ENCODE results near the gene DHX58.

- TF ChIP-seq REST (IDR thresholded peaks at IDR 0.05; ENCODE audit: insufficient read depth in 1 of 2, low read depth in 2 of 2, low read length in 2 of 2) (no peak), TAF1 (IDR thresholded peaks at IDR 0.05; ENCODE audit: borderline replicate concordance, insufficient read depth, low read length) (no peak)
These were observed 11.7 kb upstream of the DHX58 start for GRCh38 chr17:42124256-42124655.

All from PFSK-1 (cell line).